Keratinocyte (primary cell): Measurements from ENCODE around the gene BAG5.

ENCODE experiments used
- CTCF ChIP-seq, 3 experiments: IDR thresholded peaks in 1 of 3; conservative IDR thresholded peaks in 1 of 3; optimal IDR thresholded peaks in 1 of 3; 2 replicates in 2 of 3; 3 replicates in 1 of 3; pipeline versions ENCODE3 to v1.5.1; 2011; ENCODE audit warnings: low read length in 3 of 3, mild to moderate bottlenecking in 3 of 3, moderate library complexity in 2 of 3, control low read depth in 1 of 3, inconsistent platforms in 1 of 3; ENCODE audit not compliant: insufficient read depth in 2 of 3; ENCODE audit errors: extremely low read depth in 1 of 3
- EZH2 ChIP-seq: IDR thresholded peaks from one replicate; pipeline ENCODE4 v1.6.1; 2012; ENCODE audit warnings: inconsistent platforms, mild to moderate bottlenecking, low read length, moderate library complexity

- TF ChIP-seq CTCF (optimal IDR thresholded peaks at IDR 0.05 in 1 of 3, IDR thresholded peaks at IDR 0.05 in 1 of 3, conservative IDR thresholded peaks at IDR 0.05 in 1 of 3; ENCODE audit: extremely low read depth in 1 of 3, insufficient read depth in 2 of 3, low read length in 3 of 3) (peak in 2 of 3 experiments; percentile 77 to 80), EZH2 (no peak)
These were observed 15.6 kb downstream of the BAG5 start for GRCh38 chr14:103546652-103547454.
